GM23338 (cell line): ENCODE results near the gene DENND6A. TPM values are rescaled to one million over a fixed set of nuclear protein-coding genes. Genes with fewer than 3 reads are reported as not detected.

Experiments
- ATAC-seq: fragments of 200-7000 bp; cut with Tn5 transposase; 3 replicates; pipeline ENCODE4 v1.9.1; 2020
- DNase-seq: peaks from one replicate; pipeline ENCODE4 v3.0.0-alpha.2; 2015; ENCODE audit warnings: low spot score
- H2AFZ ChIP-seq: fragments of 200-600 bp; sonication (generic); 2 replicates; pipeline ENCODE4 v1.8.0; 2016; ENCODE audit warnings: antibody characterized with exemption, mild to moderate bottlenecking, moderate library complexity
- H3F3A ChIP-seq: fragments of 200-600 bp; sonication (generic); replicated peaks from 2 replicates; pipeline ENCODE4 v1.8.0; 2017; ENCODE audit warnings: antibody characterized with exemption, mixed run types, low read depth
- H3K27ac ChIP-seq: fragments of 200-600 bp; sonication (generic); 2 replicates; pipeline ENCODE4 v1.6.1; 2016; ENCODE audit warnings: low read depth
- H3K27me3 ChIP-seq: fragments of 200-600 bp; sonication (generic); 2 replicates; pipeline ENCODE4 v1.8.0; 2016; ENCODE audit warnings: mild to moderate bottlenecking, mixed run types, moderate library complexity; ENCODE audit not compliant: insufficient read depth
- H3K36me3 ChIP-seq: fragments of 200-600 bp; sonication (generic); 2 replicates; pipeline ENCODE4 v1.8.0; 2016; ENCODE audit warnings: mild to moderate bottlenecking; ENCODE audit not compliant: insufficient read depth
- H3K4me1 ChIP-seq: fragments of 200-600 bp; sonication (generic); 2 replicates; pipeline ENCODE4 v1.8.0; 2016; ENCODE audit warnings: mild to moderate bottlenecking, moderate library complexity; ENCODE audit not compliant: insufficient read depth
- H3K4me2 ChIP-seq: fragments of 200-600 bp; sonication (generic); 2 replicates; pipeline ENCODE4 v1.7.1; 2017; ENCODE audit warnings: mixed run types
- H3K4me3 ChIP-seq: fragments of 200-600 bp; sonication (generic); 2 replicates; pipeline ENCODE4 v1.6.1; 2016; ENCODE audit warnings: mixed run types
- H3K79me2 ChIP-seq: fragments of 200-600 bp; sonication (generic); replicated peaks from 2 replicates; pipeline ENCODE4 v1.8.0; 2017; ENCODE audit warnings: mild to moderate bottlenecking; ENCODE audit not compliant: insufficient read depth
- H3K9me2 ChIP-seq: fragments of 200-600 bp; sonication (generic); 2 replicates; pipeline ENCODE4 v1.8.0; 2017; ENCODE audit not compliant: insufficient read depth
- H4K20me1 ChIP-seq: fragments of 200-600 bp; sonication (generic); replicated peaks from 2 replicates; pipeline ENCODE4 v1.8.0; 2017; ENCODE audit warnings: mild to moderate bottlenecking; ENCODE audit not compliant: insufficient read depth
- H3K27ac Mint-ChIP-seq: 2 replicates; pipeline ENCODE4 v1.8.0; 2020; ENCODE audit warnings: inconsistent platforms, mild to moderate bottlenecking, moderate library complexity, mixed read lengths
- H3K27me3 Mint-ChIP-seq: 3 replicates; pipeline ENCODE4 v1.8.0; 2022; ENCODE audit warnings: low read depth, mild to moderate bottlenecking, moderate library complexity, mixed read lengths, inconsistent platforms; ENCODE audit not compliant: insufficient read depth, poor library complexity
- H3K36me3 Mint-ChIP-seq: 3 replicates; pipeline ENCODE4 v1.8.0; 2021; ENCODE audit warnings: low read depth, mild to moderate bottlenecking, inconsistent platforms, moderate library complexity, mixed read lengths
- H3K4me1 Mint-ChIP-seq: 3 replicates; pipeline ENCODE4 v1.8.0; 2020; ENCODE audit warnings: mild to moderate bottlenecking, inconsistent platforms, mixed read lengths
- H3K4me3 Mint-ChIP-seq: 3 replicates; pipeline ENCODE4 v1.8.0; 2021; ENCODE audit warnings: moderate library complexity, mild to moderate bottlenecking, inconsistent platforms, mixed read lengths
- H3K9me3 Mint-ChIP-seq: 3 replicates; pipeline ENCODE4 v1.8.0; 2020; ENCODE audit warnings: moderate library complexity, mild to moderate bottlenecking, inconsistent platforms, mixed read lengths
- CREB1 ChIP-seq: fragments of 250-450 bp; sonication (Bioruptor Pico); IDR thresholded peaks from 2 replicates; pipeline ENCODE4 v1.5.0; 2020; ENCODE audit warnings: low read depth, mild to moderate bottlenecking, moderate library complexity
- CTCF ChIP-seq, 2 experiments: fragments of 200-600 bp in 1 of 2; sonication (generic) in 1 of 2; conservative IDR thresholded peaks; 2 replicates each; pipeline versions ENCODE4 v1.5.1 to v1.6.1; 2016 to 2017; ENCODE audit warnings: antibody characterized with exemption in 2 of 2, low read depth in 2 of 2, mild to moderate bottlenecking in 2 of 2, moderate library complexity in 1 of 2
- ETS1 ChIP-seq: IDR thresholded peaks from 2 replicates; pipeline ENCODE4 v1.6.1; 2016; ENCODE audit warnings: antibody characterized with exemption
- EZH2 ChIP-seq: fragments of 200-600 bp; sonication (generic); IDR thresholded peaks from one replicate; pipeline ENCODE4 v1.8.0; 2017; ENCODE audit warnings: antibody characterized with exemption, mild to moderate bottlenecking, low read depth; ENCODE audit not compliant: unreplicated experiment
- EZH2phosphoT487 ChIP-seq: fragments of 200-600 bp; sonication (generic); IDR thresholded peaks from one replicate; pipeline ENCODE4 v1.8.1; 2018; ENCODE audit warnings: antibody characterized with exemption; ENCODE audit not compliant: unreplicated experiment
- JUNB ChIP-seq: IDR thresholded peaks from one replicate; pipeline ENCODE4 v1.6.1; 2016; ENCODE audit warnings: antibody characterized with exemption; ENCODE audit not compliant: unreplicated experiment
- NANOG ChIP-seq: IDR thresholded peaks from 2 replicates; pipeline ENCODE4 v1.6.1; 2016; ENCODE audit warnings: antibody characterized with exemption, borderline replicate concordance
- POLR2AphosphoS5 ChIP-seq: IDR thresholded peaks from 2 replicates; pipeline ENCODE4 v1.6.1; 2016; ENCODE audit warnings: antibody characterized with exemption, low read depth
- STAT1 ChIP-seq: IDR thresholded peaks from one replicate; pipeline ENCODE4 v1.6.1; 2016; ENCODE audit warnings: antibody characterized with exemption; ENCODE audit not compliant: unreplicated experiment
- ZNF114 ChIP-seq: fragments of 250-450 bp; sonication (Bioruptor Pico); IDR thresholded peaks from 2 replicates; pipeline ENCODE4 v1.5.0; 2020; ENCODE audit warnings: mild to moderate bottlenecking, moderate library complexity
- ZNF331 ChIP-seq: fragments of 250-450 bp; sonication (Bioruptor Pico); IDR thresholded peaks from 2 replicates; pipeline ENCODE4 v1.5.0; 2020; ENCODE audit warnings: low read depth, mild to moderate bottlenecking, moderate library complexity
- polyA plus RNA-seq: library from polyadenylated mRNA; unstranded; fragments of >200 nt; fragmentation: Nextera tagmentation; extraction: Ambion mirVana; gene quantifications from 2 replicates; pipeline ENCODE4 v1.2.1, GENCODE V29; 2016
- total RNA-seq: library from RNA; depleted of rRNA; stranded (reverse); fragments of >200 nt; shearing (Covaris generic); gene quantifications from 2 replicates; pipeline ENCODE4 v1.2.3, GENCODE V29; 2014
- TF ChIP-seq, protein P1 (sequence below): IDR thresholded peaks from one replicate; pipeline ENCODE4 v1.6.1; 2018; ENCODE audit warnings: antibody characterized with exemption; ENCODE audit not compliant: unreplicated experiment
- TF ChIP-seq, protein P2 (sequence below): fragments of 250-450 bp; sonication (Bioruptor Pico); IDR thresholded peaks from 2 replicates; pipeline ENCODE4 v1.5.0; 2020; ENCODE audit warnings: mild to moderate bottlenecking, moderate library complexity

DENND6A gene
- total and polyA plus RNA-seq, 2 experiments from 2014 or later = 7.5 to 17.5 TPM

- peak within 1 kb of the TSS; percentile 2; the same call in 1 of the 2 replicates for H2AFZ ChIP-seq
- no peaks in the 10 kb centered on the region for H3K27me3 ChIP-seq
- H3K9me3 Mint-ChIP-seq = no peaks in the 10 kb centered on the region; the same call in 2 of the 3 replicates
- peak within 1 kb of the TSS; percentile 100 for H3K27ac Mint-ChIP-seq
- H3F3A ChIP-seq = 0 out of 2 replicates have a peak, but pooled peaks cover 5% of the 10 kb centered on the region
- TF ChIP-seq ZNF331 (CRISPR knock-in tag) (no peak), JUNB (no peak), NANOG (0 out of 2 replicates have a peak, but pooled peaks have one; percentile 8), CREB1 (CRISPR knock-in tag) (peak; percentile 97), ETS1 (peak; percentile 89), EZH2 (no peak), CTCF (conservative IDR thresholded peaks at IDR 0.05; ENCODE audit: low read depth in 2 of 2) (peak in 1 of 2 experiments; percentile 34; a peak in 2 of 4 replicates), EZH2phosphoT487 (no peak), POLR2AphosphoS5 (peak; percentile 86), STAT1 (no peak), ZNF114 (CRISPR knock-in tag) (no peak)
- TF ChIP-seq, protein P1, sequence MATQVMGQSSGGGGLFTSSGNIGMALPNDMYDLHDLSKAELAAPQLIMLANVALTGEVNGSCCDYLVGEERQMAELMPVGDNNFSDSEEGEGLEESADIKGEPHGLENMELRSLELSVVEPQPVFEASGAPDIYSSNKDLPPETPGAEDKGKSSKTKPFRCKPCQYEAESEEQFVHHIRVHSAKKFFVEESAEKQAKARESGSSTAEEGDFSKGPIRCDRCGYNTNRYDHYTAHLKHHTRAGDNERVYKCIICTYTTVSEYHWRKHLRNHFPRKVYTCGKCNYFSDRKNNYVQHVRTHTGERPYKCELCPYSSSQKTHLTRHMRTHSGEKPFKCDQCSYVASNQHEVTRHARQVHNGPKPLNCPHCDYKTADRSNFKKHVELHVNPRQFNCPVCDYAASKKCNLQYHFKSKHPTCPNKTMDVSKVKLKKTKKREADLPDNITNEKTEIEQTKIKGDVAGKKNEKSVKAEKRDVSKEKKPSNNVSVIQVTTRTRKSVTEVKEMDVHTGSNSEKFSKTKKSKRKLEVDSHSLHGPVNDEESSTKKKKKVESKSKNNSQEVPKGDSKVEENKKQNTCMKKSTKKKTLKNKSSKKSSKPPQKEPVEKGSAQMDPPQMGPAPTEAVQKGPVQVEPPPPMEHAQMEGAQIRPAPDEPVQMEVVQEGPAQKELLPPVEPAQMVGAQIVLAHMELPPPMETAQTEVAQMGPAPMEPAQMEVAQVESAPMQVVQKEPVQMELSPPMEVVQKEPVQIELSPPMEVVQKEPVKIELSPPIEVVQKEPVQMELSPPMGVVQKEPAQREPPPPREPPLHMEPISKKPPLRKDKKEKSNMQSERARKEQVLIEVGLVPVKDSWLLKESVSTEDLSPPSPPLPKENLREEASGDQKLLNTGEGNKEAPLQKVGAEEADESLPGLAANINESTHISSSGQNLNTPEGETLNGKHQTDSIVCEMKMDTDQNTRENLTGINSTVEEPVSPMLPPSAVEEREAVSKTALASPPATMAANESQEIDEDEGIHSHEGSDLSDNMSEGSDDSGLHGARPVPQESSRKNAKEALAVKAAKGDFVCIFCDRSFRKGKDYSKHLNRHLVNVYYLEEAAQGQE = no peak
- TF ChIP-seq, protein P2, sequence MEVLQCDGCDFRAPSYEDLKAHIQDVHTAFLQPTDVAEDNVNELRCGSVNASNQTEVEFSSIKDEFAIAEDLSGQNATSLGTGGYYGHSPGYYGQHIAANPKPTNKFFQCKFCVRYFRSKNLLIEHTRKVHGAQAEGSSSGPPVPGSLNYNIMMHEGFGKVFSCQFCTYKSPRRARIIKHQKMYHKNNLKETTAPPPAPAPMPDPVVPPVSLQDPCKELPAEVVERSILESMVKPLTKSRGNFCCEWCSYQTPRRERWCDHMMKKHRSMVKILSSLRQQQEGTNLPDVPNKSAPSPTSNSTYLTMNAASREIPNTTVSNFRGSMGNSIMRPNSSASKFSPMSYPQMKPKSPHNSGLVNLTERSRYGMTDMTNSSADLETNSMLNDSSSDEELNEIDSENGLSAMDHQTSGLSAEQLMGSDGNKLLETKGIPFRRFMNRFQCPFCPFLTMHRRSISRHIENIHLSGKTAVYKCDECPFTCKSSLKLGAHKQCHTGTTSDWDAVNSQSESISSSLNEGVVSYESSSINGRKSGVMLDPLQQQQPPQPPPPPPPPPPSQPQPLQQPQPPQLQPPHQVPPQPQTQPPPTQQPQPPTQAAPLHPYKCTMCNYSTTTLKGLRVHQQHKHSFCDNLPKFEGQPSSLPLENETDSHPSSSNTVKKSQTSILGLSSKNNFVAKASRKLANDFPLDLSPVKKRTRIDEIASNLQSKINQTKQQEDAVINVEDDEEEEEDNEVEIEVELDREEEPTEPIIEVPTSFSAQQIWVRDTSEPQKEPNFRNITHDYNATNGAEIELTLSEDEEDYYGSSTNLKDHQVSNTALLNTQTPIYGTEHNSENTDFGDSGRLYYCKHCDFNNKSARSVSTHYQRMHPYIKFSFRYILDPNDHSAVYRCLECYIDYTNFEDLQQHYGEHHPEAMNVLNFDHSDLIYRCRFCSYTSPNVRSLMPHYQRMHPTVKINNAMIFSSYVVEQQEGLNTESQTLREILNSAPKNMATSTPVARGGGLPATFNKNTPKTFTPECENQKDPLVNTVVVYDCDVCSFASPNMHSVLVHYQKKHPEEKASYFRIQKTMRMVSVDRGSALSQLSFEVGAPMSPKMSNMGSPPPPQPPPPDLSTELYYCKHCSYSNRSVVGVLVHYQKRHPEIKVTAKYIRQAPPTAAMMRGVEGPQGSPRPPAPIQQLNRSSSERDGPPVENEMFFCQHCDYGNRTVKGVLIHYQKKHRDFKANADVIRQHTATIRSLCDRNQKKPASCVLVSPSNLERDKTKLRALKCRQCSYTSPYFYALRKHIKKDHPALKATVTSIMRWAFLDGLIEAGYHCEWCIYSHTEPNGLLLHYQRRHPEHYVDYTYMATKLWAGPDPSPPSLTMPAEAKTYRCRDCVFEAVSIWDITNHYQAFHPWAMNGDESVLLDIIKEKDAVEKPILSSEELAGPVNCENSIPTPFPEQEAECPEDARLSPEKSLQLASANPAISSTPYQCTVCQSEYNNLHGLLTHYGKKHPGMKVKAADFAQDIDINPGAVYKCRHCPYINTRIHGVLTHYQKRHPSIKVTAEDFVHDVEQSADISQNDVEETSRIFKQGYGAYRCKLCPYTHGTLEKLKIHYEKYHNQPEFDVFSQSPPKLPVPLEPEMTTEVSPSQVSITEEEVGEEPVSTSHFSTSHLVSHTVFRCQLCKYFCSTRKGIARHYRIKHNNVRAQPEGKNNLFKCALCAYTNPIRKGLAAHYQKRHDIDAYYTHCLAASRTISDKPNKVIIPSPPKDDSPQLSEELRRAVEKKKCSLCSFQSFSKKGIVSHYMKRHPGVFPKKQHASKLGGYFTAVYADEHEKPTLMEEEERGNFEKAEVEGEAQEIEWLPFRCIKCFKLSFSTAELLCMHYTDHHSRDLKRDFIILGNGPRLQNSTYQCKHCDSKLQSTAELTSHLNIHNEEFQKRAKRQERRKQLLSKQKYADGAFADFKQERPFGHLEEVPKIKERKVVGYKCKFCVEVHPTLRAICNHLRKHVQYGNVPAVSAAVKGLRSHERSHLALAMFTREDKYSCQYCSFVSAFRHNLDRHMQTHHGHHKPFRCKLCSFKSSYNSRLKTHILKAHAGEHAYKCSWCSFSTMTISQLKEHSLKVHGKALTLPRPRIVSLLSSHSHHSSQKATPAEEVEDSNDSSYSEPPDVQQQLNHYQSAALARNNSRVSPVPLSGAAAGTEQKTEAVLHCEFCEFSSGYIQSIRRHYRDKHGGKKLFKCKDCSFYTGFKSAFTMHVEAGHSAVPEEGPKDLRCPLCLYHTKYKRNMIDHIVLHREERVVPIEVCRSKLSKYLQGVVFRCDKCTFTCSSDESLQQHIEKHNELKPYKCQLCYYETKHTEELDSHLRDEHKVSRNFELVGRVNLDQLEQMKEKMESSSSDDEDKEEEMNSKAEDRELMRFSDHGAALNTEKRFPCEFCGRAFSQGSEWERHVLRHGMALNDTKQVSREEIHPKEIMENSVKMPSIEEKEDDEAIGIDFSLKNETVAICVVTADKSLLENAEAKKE (CRISPR knock-in tag) = no peak
- peak within 1 kb of the TSS; percentile 100 for H3K27ac ChIP-seq
- H4K20me1 ChIP-seq = peaks cover 34% of the 10 kb centered on the region
- H3K4me1 ChIP-seq = peaks cover 20% of the 10 kb centered on the region
- peaks cover 46% of the 10 kb centered on the region for H3K79me2 ChIP-seq
- DNase-seq (peak; percentile 98), ATAC-seq (peak; percentile 93)
- peak within 1 kb of the TSS; percentile 96 for H3K4me3 Mint-ChIP-seq
- H3K4me2 ChIP-seq = peak within 1 kb of the TSS; percentile 88
- H3K4me1 Mint-ChIP-seq = peaks cover 25% of the 10 kb centered on the region
- H3K36me3 ChIP-seq = no peaks in the 10 kb centered on the region; the same call in 1 of the 2 replicates
- peaks cover 36% of the 10 kb centered on the region for H3K36me3 Mint-ChIP-seq
- H3K27me3 Mint-ChIP-seq = peaks cover 11% of the 10 kb centered on the region
- no peaks in the 10 kb centered on the region for H3K9me2 ChIP-seq
- H3K4me3 ChIP-seq = peak within 1 kb of the TSS; percentile 87
Measured at GRCh38 chr3:57597127-57597923, 95.6 kb downstream of the DENND6A start, which contains the start of gene ARF4. ARF4 (minus strand) TSS chr3:57597344; CDS start chr3:57597140, 204 bp downstream.
